Measurements from ENCODE around the gene DNM1L.

DNA sequence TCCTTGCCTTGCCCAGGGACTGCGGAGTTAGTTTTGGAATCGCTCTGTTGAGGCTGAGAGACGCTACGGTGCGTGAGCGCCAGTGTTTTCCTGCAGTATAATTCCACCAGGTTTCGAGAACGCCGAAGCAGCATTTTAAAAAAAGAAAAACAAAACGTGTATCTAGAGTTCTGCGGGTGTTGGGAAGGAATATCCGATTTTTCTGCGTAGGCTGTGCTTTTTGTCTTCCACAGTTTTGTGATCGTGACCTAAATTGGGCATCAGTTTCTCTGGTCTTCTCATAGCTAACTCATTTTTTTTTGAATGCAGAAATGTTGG, 778 bp downstream of the DNM1L start:
- TF ChIP-seq, protein P1, sequence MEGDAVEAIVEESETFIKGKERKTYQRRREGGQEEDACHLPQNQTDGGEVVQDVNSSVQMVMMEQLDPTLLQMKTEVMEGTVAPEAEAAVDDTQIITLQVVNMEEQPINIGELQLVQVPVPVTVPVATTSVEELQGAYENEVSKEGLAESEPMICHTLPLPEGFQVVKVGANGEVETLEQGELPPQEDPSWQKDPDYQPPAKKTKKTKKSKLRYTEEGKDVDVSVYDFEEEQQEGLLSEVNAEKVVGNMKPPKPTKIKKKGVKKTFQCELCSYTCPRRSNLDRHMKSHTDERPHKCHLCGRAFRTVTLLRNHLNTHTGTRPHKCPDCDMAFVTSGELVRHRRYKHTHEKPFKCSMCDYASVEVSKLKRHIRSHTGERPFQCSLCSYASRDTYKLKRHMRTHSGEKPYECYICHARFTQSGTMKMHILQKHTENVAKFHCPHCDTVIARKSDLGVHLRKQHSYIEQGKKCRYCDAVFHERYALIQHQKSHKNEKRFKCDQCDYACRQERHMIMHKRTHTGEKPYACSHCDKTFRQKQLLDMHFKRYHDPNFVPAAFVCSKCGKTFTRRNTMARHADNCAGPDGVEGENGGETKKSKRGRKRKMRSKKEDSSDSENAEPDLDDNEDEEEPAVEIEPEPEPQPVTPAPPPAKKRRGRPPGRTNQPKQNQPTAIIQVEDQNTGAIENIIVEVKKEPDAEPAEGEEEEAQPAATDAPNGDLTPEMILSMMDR (IDR thresholded peaks at IDR 0.05) = no peak
- no peak for TF ChIP-seq POLR2AphosphoS5 (IDR thresholded peaks at IDR 0.05)
- TF ChIP-seq POLR2A (IDR thresholded peaks at IDR 0.05) = no peak
- no peak for TF ChIP-seq EP300 (IDR thresholded peaks at IDR 0.05)
